GM18508 (cell line): ENCODE results near the gene COL6A3.

Source experiments
- ATAC-seq: cut with Tn5 transposase; IDR thresholded peaks from one replicate; pipeline ENCODE4 v1.9.1; 2021; ENCODE audit warnings: moderate number of reproducible peaks; ENCODE audit not compliant: insufficient read depth, unreplicated experiment

The COL6A3 gene

DNA sequence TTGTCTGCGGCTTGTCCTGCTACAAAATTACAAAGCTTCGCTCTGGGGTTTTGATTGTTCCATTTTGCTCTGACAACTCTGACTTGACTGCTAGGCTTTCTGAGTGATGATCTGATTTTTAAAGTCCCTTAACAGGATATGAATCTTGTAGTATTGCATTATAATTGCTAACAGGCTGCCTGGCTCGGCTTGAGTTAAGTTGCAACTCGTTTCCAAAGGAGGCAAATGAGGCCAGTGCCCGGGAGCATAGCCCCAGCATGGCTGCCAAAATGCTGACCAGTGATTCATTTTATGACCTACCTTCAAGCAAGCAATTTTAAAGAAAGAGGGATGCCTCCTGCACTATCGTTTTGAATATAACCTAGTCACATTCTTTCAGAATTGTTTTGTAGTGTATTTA lies 135.4 kb downstream of the COL6A3 start:
- ATAC-seq = no peak

- no peak for ATAC-seq
Measured at GRCh38 chr2:237276716-237277490, 137.1 kb downstream of the COL6A3 start.
